IPS-NIHi11 (cell line): ENCODE results near the gene OR51M1.
A peak's percentile ranks its signal among the peaks of the same experiment; 100 is the strongest.
"Not testable (repeated sequence)": the region's sequence is repeated elsewhere in the genome, so short reads cannot be mapped to it uniquely, and the experiment has no call there.

Source experiments
- DNase-seq: peaks from one replicate; pipeline ENCODE4 v3.0.0; 2012; ENCODE audit warnings: mixed read lengths, low spot score

OR51M1 gene, protein sequence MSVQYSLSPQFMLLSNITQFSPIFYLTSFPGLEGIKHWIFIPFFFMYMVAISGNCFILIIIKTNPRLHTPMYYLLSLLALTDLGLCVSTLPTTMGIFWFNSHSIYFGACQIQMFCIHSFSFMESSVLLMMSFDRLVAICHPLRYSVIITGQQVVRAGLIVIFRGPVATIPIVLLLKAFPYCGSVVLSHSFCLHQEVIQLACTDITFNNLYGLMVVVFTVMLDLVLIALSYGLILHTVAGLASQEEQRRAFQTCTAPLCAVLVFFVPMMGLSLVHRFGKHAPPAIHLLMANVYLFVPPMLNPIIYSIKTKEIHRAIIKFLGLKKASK

DNA sequence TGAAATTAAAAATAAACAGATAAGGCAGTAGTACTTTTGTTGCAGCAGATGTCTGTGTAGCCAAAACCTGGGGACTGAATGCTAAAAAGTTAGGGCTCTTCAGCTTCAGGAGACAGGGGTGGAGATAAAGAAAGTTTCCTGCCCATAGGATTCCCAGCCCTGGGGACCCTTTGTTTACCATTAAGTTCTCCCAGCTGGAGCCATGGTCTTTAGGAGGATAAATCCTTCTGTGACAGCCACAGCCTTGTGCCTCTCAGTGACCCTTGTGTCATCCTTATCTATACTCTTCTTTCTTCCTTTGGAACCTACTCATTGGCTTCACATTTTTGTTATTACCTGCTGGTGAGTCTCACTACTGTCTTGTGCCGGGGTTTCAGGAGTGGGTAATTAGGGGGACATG lies at the start of gene OR51M1:
TSS of gene OR51M1 (plus strand) at position 237 of the 400 bp plus-strand sequence. CDS start 5,587 bp downstream, outside the sequence.
- no peak for DNase-seq

GRCh38 chr11:5335170-5335569 lies 48.4 kb upstream of the OR51M1 start:
- no peak for DNase-seq

DNA sequence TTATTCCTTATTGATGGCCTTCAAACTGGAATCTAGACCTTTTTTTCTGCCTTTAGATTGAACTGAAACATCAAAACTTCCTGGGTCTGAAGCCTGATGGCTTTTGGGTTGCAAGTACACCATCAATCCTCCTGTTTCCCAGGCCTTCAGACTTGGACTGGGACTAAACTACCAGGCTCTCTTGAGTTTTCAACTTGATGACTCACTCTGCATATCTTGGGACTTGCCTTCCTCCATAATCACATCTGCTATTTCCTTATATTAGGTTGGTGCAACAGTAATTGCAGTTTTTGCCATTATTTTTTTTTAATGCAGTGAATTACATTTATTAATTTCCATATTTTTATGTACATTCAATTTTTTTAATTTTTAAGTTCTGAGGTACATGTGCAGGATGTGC lies 47.3 kb upstream of the OR51M1 start:
- DNase-seq, result no peak

GRCh38 chr11:5337253-5337652 lies 46.4 kb upstream of the OR51M1 start:
- DNase-seq, result not testable (repeated sequence)

GRCh38 chr11:5339771-5340322 lies 43.8 kb upstream of the OR51M1 start:
- DNase-seq, result no peak

DNA sequence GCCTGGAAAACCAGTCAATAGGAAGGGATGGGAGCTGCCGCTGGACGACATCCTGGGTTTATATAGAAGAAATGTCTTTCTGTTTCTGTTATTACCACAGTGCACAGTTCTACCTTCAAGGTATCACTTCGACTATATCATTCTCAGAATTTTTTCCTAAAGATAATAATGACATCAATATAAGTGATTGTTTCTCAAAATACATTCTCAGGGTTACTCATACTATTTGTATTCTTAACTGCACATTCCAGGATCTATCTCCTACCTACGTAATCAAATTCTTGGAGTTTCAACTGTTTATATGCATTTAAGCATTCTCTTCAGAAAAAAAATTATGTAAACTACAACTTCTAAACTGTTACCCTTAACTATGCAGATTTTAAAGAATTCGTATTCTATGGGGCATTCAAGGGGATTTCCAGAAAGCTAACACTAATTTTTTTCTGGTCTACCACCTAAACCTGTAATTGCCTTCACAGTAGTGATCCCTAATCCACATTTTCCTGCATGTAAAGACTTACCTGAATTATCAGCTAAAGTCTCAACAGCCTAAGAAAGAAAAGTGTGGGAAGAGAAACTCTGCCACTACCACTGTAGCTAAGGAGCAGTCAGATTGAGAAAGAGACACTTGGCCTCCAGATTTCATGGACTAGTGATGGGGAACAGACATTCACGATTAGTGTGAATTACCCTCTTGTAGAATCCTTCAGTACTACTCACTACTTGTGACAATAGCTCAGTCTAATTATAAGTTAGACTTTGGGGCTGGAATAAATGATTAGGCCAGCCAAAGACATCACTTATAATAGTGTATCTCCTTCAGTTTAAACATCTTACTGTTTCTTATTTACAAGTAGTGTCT lies 39.9 kb upstream of the OR51M1 start, which contains the start of gene OR51B5:
TSS of gene OR51B5 (minus strand) at position 51 of the 862 bp plus-strand sequence. CDS start at position 51, 0 bp downstream.
- DNase-seq, result no peak

GRCh38 chr11:5345831-5346230 lies 37.8 kb upstream of the OR51M1 start:
- DNase-seq, result no peak

GRCh38 chr11:5348551-5349194 lies 34.9 kb upstream of the OR51M1 start:
- no peak for DNase-seq

- no peak for DNase-seq
Measured at GRCh38 chr11:5349550-5349949, 34.1 kb upstream of the OR51M1 start.

- no peak for DNase-seq
Measured at GRCh38 chr11:5351208-5351607, 32.4 kb upstream of the OR51M1 start, which contains the start of gene OR51B6. Gene OR51B6 (plus strand): TSS chr11:5351508. CDS start chr11:5351508, 0 bp downstream.

DNA sequence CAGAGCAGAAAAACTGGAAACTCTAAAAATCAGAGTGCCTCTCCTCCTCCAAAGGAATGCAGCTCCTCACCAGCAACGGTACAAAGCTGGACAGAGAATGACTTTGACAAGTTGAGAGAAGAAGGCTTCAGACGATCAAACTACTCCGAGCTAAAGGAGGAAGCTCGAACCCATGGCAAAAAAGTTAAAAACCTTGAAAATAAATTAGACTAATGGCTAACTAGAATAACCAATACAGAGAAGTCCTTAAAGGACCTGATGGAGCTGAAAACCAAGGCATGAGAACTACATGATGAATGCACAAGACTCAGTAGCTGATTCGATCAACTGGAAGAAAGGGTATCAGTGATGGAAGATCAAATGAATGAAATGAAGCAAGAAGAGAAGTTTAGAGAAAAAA lies 27.6 kb upstream of the OR51M1 start:
- not testable (repeated sequence) for DNase-seq

DNA sequence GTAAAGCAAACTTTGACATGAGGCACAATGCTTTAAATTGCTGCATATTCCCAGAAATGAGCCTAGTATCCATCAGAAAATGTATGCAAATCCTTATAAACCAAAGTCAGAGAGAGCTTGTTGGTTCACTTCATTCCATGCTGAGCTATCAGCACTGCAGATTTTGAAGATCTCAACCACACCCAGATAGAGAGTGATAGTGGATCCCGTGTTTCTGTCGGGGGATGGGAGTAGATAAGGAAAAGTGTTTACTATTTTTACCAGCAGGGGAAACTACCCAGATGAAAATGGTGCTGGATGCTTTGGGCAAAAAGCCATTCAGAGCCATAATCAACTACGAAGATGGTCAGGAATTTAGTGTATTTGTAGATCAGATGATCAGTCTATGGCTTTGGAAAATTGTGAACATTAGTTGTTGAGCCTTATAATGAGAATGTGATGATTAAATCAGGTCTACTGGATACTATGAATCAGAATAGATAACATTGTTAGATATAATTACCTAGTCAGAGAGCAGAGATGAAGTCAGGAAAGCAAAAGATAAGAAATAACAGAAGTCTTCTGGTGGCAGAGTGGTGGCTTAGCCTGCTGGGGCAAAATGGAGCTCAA lies 21.5 kb upstream of the OR51M1 start:
- no peak for DNase-seq

- no peak for DNase-seq
Measured at GRCh38 chr11:5363679-5364078, 19.9 kb upstream of the OR51M1 start.

DNA sequence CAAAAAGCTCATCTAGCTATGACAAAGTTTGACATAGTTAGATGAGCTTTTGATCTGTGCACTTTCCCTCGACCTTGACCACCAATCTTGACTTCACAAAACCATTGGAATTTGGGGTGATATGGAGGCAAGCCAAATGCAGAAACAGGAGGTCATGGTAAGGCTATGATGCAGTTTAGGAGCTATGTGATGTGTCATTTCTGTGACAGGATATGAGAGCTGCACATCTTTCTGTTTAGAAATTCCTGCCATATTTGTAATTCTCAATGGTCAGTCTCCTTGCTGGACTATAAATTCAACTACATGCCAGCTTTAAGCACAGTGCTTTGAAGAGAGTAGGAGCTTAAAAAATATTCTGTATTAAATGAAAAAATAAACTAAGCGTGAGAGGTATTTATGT lies 19.4 kb upstream of the OR51M1 start:
- no peak for DNase-seq

- not testable (repeated sequence) for DNase-seq
Measured at GRCh38 chr11:5366365-5366764, 17.2 kb upstream of the OR51M1 start.

GRCh38 chr11:5366856-5367255 lies 16.8 kb upstream of the OR51M1 start:
- no peak for DNase-seq

DNA sequence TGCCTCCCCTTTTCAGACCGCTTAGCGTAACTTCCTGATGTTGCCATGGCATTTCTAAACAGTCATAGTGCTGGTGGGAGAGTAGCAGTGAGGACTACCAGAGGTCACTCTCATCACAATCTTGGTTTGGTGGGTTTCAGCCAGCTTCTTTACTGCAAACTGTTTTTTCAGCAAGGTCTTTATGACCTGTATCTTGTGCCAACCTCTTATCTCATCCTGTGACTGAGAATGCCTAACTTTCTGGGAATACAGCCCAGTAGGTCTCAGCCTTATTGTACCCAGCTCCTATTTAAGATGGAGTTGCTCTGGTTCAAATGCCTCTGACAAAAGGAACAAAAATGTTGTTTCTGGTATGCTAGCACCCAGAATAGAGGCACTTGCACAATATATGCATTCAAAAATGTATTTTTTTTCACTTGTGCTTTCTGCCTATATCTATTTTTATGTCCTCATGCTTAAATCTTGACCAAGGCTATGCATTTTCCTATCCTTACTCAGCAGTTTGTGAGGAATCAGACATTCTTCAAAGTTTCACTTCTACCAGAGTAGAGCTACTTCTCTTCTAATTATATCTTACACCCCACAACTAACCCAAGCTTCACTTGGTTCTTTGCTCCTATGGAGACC lies 16.1 kb upstream of the OR51M1 start:
- DNase-seq, result no peak

DNA sequence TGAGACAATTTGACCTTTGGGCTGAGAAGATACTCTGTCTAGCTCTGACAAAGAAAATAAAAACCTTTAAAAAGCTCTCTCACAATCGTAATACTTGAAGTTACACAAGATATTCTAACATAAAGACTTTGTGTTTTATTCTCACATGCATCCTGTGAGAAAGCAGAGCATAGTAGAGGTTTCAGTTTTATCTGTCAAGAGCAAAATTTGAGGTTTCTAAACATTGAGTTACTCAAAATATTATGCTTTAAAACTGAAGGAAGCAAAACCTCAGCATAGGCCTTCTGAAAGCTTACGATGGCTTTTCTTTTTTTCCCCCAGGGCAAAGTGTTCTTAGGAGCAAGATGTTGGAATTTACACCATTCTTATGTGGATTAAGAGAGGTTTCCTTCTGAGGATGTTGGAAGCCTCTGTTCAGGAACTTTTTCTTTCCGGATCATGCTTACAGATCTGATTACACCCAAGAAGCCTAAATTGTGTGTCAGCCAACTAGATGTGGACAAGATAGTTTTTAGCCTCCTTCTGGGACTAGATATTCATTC lies 15.0 kb upstream of the OR51M1 start:
- DNase-seq, result no peak

DNA sequence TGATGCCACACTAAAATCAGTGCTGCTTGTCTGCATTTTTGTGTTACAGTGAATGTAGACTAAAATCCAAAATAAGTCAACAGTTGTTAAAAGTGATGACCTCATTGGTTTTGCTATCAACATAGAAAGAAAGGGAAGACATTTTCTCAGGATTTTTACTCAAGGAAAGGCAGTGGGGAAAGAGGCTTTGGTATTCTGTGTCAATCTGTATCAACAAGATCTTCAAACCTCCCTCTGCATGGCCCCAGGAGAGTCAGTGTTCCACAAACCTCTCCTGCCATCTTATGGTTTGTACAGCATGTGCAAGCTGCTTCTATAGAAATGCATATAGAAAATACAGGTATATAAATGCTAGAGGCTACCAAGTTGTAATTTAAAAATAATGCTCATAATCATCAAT lies 13.8 kb upstream of the OR51M1 start:
- DNase-seq, result no peak

- DNase-seq, result peak; percentile 74
Measured at GRCh38 chr11:5380740-5381342, 2.8 kb upstream of the OR51M1 start.

DNA sequence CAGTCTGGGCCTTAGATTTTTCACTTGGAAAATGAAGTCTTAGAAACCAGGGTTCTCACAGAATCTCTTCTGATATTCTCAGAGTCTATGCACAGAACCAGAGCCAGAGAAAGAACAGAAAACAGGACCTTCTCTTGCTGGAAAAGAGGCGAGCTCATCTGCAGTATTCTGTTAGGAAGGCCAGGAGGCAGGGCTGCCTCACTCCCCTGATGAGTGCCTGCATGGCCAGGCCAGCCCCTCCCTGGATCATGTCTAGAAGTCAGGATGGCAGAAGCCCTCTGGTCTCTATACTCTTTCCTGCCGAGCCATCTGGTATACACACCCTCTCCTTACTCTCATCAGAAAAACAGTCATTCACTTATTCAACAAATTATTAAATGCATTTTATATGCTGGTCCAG lies 723 bp downstream of the OR51M1 start:
- no peak for DNase-seq
